ENCODE data around the gene MACO1. TPM values are rescaled to one million over a fixed set of nuclear protein-coding genes. Genes with fewer than 3 reads are reported as not detected.

MACO1 gene
- total RNA-seq, 4 donors from 2014 or later: 16.2 to 23.2 (median 19.5) TPM

DNA sequence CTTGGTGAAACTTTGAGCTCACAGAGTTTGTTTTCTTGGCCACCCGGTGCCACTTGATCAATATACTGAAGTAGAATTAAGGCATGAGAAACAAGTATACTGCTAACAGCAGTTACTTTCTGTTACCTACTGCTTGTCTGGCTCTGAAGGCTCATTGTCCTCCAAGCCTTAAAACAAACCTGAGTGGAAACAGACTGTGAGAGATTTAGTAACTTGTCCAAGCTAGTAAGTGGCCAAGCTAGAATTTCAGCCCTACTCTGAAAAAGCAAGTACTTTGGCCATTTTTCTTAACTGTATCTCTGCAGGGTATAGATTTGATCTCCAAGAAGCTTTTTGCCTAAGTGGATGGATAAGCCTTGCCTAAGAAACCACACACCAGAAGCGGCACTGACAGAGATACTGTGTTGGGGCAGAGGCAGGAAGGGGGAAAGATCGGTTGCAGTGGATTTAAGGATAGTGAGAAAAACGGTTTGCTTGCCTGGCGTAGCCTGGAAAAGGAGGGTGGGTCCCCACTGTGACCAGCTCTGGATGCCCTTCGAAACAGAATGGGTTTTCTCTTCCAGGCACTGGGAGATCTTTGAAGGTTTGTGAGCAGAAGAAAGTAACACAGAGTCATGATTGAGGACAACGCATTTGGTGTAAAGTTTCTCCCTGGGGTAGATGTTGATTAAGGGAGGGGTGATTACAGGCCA, 2.1 kb upstream of the MACO1 start:
- no peak for DNase-seq (ENCODE audit: extremely low spot score)
- H3K27me3 ChIP-seq: no peaks in the 10 kb centered on the region
- H3K4me3 ChIP-seq: no peak overlapping the region
- H3K36me3 ChIP-seq: no peaks in the 10 kb centered on the region
- intact Hi-C loops (cut with DNase I): no loop called here
- no peaks in the 10 kb centered on the region for H3K9me3 ChIP-seq
- 91% methylated on average over 7 of the region's 7 CpGs for WGBS
- no peak overlapping the region for H3K27ac ChIP-seq (replicated peaks in 1 of 4)
- H3K4me1 ChIP-seq: peaks cover 18 to 28% (median 25%) of the 10 kb centered on the region in 4 donors
- no peak for TF ChIP-seq EP300 (IDR thresholded peaks at IDR 0.05)
- no peak for TF ChIP-seq POLR2AphosphoS5 (IDR thresholded peaks at IDR 0.05)
- TF ChIP-seq, protein P1, sequence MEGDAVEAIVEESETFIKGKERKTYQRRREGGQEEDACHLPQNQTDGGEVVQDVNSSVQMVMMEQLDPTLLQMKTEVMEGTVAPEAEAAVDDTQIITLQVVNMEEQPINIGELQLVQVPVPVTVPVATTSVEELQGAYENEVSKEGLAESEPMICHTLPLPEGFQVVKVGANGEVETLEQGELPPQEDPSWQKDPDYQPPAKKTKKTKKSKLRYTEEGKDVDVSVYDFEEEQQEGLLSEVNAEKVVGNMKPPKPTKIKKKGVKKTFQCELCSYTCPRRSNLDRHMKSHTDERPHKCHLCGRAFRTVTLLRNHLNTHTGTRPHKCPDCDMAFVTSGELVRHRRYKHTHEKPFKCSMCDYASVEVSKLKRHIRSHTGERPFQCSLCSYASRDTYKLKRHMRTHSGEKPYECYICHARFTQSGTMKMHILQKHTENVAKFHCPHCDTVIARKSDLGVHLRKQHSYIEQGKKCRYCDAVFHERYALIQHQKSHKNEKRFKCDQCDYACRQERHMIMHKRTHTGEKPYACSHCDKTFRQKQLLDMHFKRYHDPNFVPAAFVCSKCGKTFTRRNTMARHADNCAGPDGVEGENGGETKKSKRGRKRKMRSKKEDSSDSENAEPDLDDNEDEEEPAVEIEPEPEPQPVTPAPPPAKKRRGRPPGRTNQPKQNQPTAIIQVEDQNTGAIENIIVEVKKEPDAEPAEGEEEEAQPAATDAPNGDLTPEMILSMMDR (IDR thresholded peaks at IDR 0.05): no peak
- TF ChIP-seq POLR2A (IDR thresholded peaks at IDR 0.05; ENCODE audit: low read depth): no peak

DNA sequence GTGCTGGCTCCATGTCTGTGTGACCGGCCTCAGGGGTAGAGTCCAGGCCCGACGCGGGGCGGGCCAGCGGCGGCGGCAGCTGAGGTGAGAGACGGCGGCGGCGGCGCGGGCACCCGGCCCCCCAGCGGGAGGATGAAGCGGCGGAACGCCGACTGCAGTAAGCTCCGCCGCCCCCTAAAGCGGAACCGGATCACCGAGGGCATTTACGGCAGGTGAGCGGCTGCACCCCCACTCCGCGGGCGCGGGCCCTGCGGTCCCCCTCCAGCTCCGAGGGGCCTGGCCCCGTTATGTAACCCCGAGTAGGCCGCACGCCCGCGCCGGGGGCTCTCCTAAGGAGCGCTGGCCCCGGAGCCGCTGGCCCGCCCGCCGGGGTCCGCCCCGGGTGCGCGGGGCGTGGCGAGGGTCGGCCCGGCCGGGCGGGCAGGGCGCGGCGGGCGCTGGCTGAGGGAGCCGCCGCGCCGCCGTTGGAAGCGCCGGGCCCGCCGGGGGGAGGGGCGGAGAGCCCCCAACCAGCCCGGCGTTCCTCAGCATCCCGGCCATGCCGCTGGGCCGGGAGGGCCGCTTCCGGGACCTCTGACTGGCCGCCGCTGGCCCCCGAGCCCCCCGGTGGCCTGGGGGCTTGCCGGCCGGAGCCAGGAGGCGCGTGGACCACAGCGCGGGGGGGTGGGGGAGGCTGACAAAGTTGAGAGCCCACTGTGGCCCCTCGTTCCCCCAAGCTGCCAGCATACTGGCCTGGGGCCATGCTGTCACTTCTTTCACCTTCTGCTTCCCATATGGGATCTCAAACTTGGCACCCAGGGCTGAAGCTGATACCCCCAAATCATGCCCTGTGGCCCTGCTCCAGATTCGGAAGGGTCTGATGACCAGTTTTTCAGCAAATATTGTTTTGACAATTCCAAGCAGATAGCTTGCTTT, 527 bp downstream of the MACO1 start:
- Histone ChIP-seq H3K9me3 (no peaks in the 10 kb centered on the region), H3K36me3 (no peaks in the 10 kb centered on the region), H3K27me3 (no peaks in the 10 kb centered on the region), H3K4me1 (peaks cover 42 to 54% (median 51%) of the 10 kb centered on the region in 4 donors), H3K4me3 (peak overlapping the region; percentile 95 to 99 (median 98)), H3K27ac (replicated peaks in 1 of 4) (peak overlapping the region; percentile 96 to 98 (median 97))
- no peak for DNase-seq (ENCODE audit: extremely low spot score)
- intact Hi-C loops (cut with DNase I): no loop called here
- TF ChIP-seq, protein P1 (IDR thresholded peaks at IDR 0.05): peak in 1 of 3 experiments; percentile 9
- no peak for TF ChIP-seq POLR2A (IDR thresholded peaks at IDR 0.05; ENCODE audit: low read depth)
- WGBS: 0% methylated on average over 6 of the region's 89 CpGs

DNA sequence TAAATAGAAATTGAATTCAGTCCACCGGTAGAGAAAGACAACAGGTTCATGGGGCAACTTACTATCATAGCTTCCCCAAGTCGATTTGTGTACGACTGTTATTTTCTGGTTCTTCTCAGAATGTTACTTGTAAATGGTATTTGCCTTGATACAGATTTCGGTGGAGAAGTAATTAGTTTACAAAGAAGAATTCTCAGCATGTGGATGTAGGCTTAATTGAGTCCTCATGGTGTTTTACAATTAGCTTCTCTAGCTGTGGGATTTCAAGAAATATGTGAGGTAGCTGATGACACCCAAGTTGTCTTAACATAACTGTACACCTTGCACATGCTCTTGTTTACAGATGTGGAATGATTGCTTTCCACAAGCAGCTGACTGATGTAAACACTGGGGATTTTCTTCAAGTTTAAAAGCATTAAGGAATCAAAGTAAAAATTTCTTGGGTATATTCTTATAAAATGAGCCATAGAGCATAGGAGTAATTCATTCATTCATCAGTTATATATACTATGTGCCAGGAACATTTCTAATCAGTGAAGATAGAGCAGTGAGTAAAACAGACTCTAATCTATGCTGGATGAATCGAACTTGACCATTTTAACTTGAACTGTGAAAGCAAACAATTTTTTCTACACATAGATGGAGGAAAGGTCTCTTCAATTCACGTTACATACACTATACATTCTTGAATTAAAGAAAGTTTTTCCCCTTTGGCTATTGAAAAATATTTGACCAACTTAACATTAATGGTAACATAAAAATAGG, 1.4 kb downstream of the MACO1 start:
- peak overlapping the region; percentile 96 to 98 (median 97) for H3K27ac ChIP-seq (replicated peaks in 1 of 4)
- WGBS: 12% methylated on average over 6 of the region's 6 CpGs
- H3K4me3 ChIP-seq: peak overlapping the region; percentile 95 to 99 (median 98)
- TF ChIP-seq EP300 (IDR thresholded peaks at IDR 0.05): no peak
- TF ChIP-seq, protein P1 (IDR thresholded peaks at IDR 0.05): no peak
- no peak for TF ChIP-seq POLR2AphosphoS5 (IDR thresholded peaks at IDR 0.05)
- no peak for TF ChIP-seq POLR2A (IDR thresholded peaks at IDR 0.05; ENCODE audit: low read depth)
- no peaks in the 10 kb centered on the region for H3K9me3 ChIP-seq
- no peaks in the 10 kb centered on the region for H3K36me3 ChIP-seq
- no peaks in the 10 kb centered on the region for H3K27me3 ChIP-seq
- intact Hi-C loops (cut with DNase I): no loop called here
- DNase-seq (ENCODE audit: extremely low spot score): no peak
- peaks cover 45 to 63% (median 60%) of the 10 kb centered on the region in 4 donors for H3K4me1 ChIP-seq

DNA sequence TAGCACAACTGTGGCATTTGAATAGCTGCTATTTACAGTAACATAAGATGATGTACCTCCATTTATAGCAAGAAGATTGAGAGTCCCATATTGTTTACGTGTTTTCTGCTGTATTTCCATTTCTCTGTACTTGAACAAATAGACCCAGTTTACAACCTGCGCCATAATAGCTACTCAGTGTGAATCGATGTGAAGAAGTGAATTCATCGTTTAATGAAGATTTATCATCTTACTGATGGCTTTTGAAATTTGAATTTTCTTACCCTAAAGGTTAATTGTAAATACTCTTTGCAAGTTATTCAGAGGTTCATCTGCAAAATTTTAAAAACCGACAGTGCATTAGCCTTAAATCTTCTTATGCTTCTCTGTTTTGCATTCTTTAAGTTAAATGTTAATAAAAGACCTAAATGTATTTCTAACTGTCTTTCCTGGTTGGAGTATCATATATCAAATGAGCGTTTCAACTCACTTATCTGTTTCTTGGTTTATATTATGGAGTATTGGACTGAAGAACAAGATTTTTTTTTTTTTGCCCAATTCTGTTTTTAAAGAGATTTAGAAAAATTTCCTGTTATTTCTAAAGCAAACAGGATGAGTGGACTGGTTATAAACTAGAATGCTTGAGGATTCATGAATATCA, 2.2 kb downstream of the MACO1 start:
- Histone ChIP-seq H3K9me3 (no peaks in the 10 kb centered on the region), H3K27ac (replicated peaks in 1 of 4) (peak overlapping the region in 3 of 4 donors; percentile 44 to 98 (median 97)), H3K4me3 (peak overlapping the region; percentile 23 to 99 (median 98)), H3K4me1 (peaks cover 45 to 71% (median 68%) of the 10 kb centered on the region in 4 donors), H3K36me3 (no peaks in the 10 kb centered on the region), H3K27me3 (no peaks in the 10 kb centered on the region)
- TF ChIP-seq POLR2AphosphoS5 (IDR thresholded peaks at IDR 0.05) (no peak), POLR2A (IDR thresholded peaks at IDR 0.05; ENCODE audit: low read depth) (no peak), EP300 (IDR thresholded peaks at IDR 0.05) (no peak)
- TF ChIP-seq, protein P1 (IDR thresholded peaks at IDR 0.05): no peak
- intact Hi-C loops (cut with DNase I): no loop called here
- 64% methylated on average over 6 of the region's 6 CpGs for WGBS
- DNase-seq (ENCODE audit: extremely low spot score): no peak

All from esophagus muscularis mucosa (tissue), 4 donors.